Stimulated activated CD4-positive, alpha-beta T cell treated with anti-CD3 and anti-CD28 coated beads, Interleukin-1b, Interleukin-23, amount 100 ng/mL, for 24 hours (primary cell): Measurements from ENCODE around the gene APBA2.

ENCODE experiments used
- DNase-seq, 4 experiments: peaks; one replicate each; pipeline ENCODE4 v3.0.0-alpha.2; 2020; ENCODE audit warnings: low read depth in 4 of 4, low spot score in 1 of 4

APBA2 gene

GRCh38 chr15:29114221-29115092, 228.7 kb downstream of the APBA2 start:
- no peak for DNase-seq

GRCh38 chr15:29115093-29115991, 229.6 kb downstream of the APBA2 start:
- no peak for DNase-seq

- DNase-seq: no peak
Measured at GRCh38 chr15:29116970-29117700, 231.4 kb downstream of the APBA2 start.

- no peak for DNase-seq
Measured at GRCh38 chr15:29117778-29118177, 232.0 kb downstream of the APBA2 start.

GRCh38 chr15:29119847-29120246, 234.1 kb downstream of the APBA2 start:
- no peak for DNase-seq

- no peak for DNase-seq
Measured at GRCh38 chr15:29120593-29121368, 235.0 kb downstream of the APBA2 start.

GRCh38 chr15:29121369-29121656, 235.5 kb downstream of the APBA2 start:
- DNase-seq: no peak

GRCh38 chr15:29121907-29122306, 236.1 kb downstream of the APBA2 start:
- DNase-seq: no peak

- no peak for DNase-seq
Measured at GRCh38 chr15:29122506-29122905, 236.7 kb downstream of the APBA2 start.

GRCh38 chr15:29123171-29123570, 237.4 kb downstream of the APBA2 start:
- no peak for DNase-seq

- DNase-seq: no peak
Measured at GRCh38 chr15:29123991-29124390, 238.2 kb downstream of the APBA2 start.

GRCh38 chr15:29124581-29125381, 239.0 kb downstream of the APBA2 start:
- DNase-seq: no peak

GRCh38 chr15:29125382-29126207, 239.8 kb downstream of the APBA2 start:
- no peak for DNase-seq

- DNase-seq: no peak
Measured at GRCh38 chr15:29126208-29126536, 240.4 kb downstream of the APBA2 start.

GRCh38 chr15:29126821-29127461, 241.2 kb downstream of the APBA2 start:
- DNase-seq: no peak

GRCh38 chr15:29127506-29128430, 242.0 kb downstream of the APBA2 start:
- DNase-seq: no peak

- no peak for DNase-seq
Measured at GRCh38 chr15:29128671-29129070, 242.9 kb downstream of the APBA2 start.

- no peak for DNase-seq
Measured at GRCh38 chr15:29129221-29129620, 243.4 kb downstream of the APBA2 start.
